HG02678 (cell line): ENCODE results near the gene CETN3.

Experiments used
- ATAC-seq: cut with Tn5 transposase; IDR thresholded peaks from one replicate; pipeline ENCODE4 v1.9.1; 2021; ENCODE audit warnings: mild to moderate bottlenecking, moderate library complexity; ENCODE audit not compliant: unreplicated experiment

Gene CETN3

DNA sequence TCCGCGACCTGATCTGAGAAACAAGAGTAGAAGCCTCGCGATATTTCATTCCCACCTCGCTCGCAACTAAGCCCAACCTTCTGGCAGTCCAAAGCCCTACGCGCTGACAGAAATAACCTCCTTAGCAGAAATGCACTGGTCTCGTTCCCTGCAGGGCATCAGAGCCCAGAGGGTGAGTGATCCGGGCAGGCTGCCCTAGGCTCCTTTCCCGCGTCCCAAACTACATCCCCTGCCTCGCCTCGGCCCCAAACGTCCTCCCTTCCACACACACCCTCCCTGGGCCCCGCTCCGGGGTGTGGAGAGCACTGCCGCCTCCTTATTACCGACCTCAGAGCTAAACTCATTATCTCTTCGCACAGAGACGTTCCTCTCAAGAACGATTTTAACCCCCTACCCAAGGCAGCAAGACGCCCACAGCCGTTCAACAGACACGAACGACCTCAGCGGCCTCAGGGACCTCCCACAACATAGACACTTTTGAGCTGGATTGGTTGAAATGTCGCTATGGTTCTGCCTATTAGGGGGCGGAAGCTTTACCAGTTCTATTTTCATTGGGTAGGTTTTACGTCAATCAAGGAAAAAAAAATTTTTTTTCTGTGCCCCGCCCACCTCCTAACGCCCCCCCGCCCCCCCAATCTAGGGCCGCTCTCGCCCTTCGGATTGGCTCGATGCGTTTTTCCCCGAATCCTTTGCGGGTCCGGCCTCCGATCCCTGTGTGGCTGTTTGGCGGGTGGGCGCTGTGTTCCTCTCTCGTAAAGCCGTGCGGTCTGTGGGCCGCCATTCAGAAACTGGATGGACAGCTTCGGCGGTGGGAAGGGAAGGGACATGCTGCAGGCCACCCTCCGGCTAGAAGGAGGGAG, at the start of gene CETN3:
TSS of gene CETN3 (minus strand) at position 439 of the 860 bp plus-strand sequence. CDS start at position 344, 95 bp downstream.
- ATAC-seq: peak; percentile 91

- no peak for ATAC-seq
Measured at GRCh38 chr5:90446961-90447360, 37.4 kb upstream of the CETN3 start.

GRCh38 chr5:90440644-90441043, 31.1 kb upstream of the CETN3 start:
- no peak for ATAC-seq

DNA sequence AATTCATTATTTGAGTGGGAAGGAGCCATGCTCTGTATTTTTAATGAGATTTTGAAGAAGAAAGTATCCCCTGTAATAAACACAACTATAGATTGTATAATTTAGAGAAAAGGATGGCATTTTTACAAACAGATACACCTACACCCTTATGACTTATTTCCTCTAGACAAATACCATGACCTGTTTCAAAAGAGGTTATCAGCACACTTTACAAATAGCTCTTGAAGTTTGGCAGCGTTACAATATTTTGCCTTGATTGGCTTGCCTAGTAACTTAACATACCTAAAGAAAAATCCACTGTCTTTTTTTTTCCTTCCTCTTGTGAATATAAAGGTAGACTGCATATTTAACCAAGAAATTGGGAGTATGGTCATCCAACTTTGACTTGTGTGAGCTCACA, 28.5 kb upstream of the CETN3 start:
- no peak for ATAC-seq

DNA sequence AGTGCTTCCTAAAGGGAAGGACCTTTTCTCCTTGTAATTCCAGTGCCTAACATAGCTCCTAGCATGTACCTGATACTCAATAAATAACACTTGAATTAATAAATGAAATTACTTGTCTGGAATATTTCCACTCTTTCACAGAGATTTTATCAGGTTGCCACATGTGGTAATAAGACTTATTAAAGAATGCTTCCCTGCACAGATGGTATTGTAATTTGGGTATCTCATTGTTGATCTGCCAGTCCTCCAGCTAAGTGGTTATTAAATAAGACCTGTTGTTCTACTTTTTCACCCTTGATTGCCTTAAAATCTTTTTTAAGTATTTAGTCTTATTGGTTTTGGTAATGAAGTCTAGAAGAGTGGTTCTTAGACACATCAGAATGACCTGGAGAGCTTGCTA, 28.1 kb upstream of the CETN3 start:
- ATAC-seq: no peak

DNA sequence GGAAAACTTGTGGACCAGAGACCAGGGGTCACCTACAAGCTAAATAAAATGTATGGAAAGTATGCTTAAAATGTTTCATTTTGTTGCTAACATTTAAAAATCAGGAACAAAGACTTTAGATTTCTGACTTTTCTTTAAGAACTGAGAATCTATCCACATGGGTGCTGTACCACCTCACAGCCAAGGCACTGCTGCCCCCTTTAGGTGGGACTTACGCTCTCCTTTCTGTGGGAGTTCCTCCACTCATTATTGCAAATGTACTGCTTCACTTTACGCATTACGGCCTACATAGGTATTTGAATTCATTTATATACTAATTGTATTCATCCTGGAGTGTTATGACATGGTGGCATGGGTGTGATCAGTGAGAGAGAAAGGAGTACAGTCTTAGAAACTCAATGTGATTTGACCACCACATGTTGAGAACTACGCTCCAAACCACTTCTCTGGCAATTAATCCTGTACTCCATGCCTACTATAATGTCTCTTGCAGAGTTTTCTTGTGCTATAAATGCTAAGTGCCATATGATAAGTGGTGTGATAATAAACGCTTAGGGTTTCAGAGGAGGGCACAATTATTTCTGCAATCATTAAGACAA, 24.7 kb upstream of the CETN3 start:
- ATAC-seq: peak; percentile 74

DNA sequence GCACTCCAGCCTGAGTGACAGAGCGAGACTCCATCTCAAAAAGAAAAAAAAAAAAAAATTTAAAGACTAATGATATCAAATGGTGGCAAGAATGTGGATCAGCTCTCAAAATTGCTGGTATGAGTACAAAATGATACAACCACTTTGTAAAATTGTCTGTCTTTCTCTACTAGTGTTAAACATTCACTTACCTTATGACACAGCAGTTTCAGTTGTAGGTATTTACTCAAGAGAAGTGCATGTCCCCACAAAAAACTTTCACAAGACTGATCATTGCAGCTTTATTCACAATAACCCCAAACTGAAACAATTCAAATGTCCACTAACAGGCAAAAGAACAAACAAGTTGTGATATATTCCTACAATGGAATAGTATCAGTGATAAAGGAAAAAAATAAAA, 14.7 kb upstream of the CETN3 start:
- ATAC-seq: no peak

DNA sequence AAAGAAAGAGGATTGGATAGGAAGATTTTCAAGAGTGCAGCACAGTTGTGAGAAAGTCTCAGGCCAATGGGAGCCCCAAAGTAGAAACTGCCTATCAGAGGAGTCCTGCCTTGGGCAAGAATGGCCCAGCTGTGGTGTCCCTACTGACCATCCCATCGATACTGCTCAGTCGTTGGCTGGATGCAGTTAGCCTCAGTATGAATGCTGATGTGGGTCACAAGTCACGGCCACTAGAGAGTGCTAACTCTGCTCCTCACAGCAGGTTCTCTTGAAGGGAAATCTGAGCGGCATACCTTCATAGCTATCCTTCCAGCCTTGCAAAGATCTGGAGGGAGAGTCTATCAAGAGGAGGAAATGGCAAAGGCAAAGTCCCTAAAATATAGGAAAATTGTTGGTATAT, 11.6 kb upstream of the CETN3 start:
- peak; percentile 55 for ATAC-seq

GRCh38 chr5:90418214-90418613, 8.7 kb upstream of the CETN3 start:
- ATAC-seq: no peak

- no peak for ATAC-seq
Measured at GRCh38 chr5:90410178-90410762, 714 bp upstream of the CETN3 start.

DNA sequence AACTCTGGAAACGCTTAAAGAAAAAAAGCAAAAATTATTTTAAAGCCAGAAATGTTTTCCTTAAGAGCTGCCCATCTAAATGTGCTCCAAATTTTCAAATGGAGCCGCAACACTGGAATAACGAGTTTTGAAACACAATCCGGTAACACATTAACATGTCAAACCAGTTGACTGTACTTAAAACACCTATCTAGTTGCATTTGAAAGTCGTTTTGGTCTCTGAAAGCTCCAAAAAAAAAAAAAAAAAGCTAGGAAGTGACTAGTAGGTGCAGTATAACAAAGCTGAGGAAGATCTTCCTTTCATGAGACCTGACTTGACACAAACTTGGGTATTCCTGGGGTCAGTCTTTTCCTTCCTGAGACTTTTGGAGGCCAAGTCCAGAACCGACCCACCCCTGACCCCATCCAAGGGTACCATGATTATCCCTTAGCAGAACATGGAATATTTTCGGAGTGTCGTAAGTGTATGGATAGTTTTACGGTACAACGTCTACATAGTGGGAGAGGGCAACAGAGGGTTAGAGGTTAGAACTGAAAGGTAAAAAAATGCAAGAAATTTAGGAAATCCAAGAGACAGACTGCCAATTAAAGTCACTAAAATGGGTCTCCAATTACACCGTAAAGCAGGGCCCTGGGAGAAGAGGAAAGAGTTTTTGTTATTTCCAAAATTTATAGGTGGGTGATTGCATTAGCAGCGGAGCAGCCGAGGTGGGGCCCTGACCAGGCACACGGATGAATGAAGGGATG, 812 bp downstream of the CETN3 start:
- peak; percentile 1 for ATAC-seq

- no peak for ATAC-seq
Measured at GRCh38 chr5:90406466-90406865, 3.1 kb downstream of the CETN3 start.

- ATAC-seq: no peak
Measured at GRCh38 chr5:90402521-90403255, 6.9 kb downstream of the CETN3 start.

DNA sequence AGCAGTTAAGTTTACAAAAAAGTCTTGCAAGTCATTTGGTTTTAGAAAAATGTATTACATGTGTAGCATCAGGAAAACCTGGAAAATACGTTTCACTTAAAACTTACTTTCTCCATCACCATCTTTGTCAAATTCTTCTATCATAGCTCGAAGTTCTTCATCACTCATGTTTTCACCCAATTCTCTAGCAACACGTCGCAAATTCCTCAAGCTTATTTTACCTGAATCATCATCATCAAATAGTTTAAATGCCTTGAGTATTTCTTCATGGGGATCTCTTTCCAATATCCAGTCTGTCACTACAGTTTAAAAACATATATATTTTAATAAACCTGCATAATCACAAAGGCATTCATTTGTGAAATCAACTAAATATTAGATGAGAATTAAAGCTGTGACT, 10.3 kb downstream of the CETN3 start:
- no peak for ATAC-seq

GRCh38 chr5:90398726-90399125, 10.8 kb downstream of the CETN3 start:
- no peak for ATAC-seq

DNA sequence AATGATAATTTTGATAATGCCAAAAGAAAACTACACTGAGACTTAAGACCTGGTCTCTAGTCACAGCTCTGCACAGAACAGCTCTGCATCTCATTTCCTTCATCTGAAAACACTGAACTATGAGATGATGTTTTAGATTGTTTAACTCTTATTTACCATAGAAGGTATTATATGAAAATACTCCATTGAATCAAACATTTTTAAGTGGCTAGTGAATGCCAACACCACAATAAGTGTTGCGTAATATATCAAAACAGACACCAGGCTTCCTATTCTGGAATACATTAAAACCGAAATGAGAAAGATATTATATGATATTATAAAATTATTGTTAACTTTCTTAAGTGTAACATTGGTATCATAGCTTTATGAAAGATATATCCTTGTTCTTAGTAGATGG, 14.6 kb downstream of the CETN3 start:
- ATAC-seq: no peak

DNA sequence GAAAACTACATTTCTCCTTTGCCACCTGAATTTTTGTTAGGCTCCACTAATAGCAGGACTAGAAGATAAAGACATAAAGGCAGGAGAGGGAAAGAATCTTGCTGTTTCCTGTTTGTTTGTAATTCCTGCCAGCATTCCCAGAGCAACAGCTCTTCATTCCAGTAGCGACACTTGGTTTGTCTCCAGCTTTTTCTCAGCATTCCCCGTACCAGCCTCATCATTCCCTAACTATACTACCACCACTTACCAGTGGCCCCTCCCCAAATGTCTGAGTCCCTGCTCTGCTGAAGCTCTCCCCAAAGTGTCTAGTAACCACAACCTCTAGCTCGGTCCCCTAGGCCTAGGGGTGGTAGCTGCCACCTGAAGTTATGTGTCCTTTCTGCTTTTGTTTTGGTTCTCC, 18.6 kb downstream of the CETN3 start:
- ATAC-seq: no peak

GRCh38 chr5:90390326-90390725, 19.2 kb downstream of the CETN3 start:
- ATAC-seq: no peak

- no peak for ATAC-seq
Measured at GRCh38 chr5:90387508-90387907, 22.0 kb downstream of the CETN3 start.

DNA sequence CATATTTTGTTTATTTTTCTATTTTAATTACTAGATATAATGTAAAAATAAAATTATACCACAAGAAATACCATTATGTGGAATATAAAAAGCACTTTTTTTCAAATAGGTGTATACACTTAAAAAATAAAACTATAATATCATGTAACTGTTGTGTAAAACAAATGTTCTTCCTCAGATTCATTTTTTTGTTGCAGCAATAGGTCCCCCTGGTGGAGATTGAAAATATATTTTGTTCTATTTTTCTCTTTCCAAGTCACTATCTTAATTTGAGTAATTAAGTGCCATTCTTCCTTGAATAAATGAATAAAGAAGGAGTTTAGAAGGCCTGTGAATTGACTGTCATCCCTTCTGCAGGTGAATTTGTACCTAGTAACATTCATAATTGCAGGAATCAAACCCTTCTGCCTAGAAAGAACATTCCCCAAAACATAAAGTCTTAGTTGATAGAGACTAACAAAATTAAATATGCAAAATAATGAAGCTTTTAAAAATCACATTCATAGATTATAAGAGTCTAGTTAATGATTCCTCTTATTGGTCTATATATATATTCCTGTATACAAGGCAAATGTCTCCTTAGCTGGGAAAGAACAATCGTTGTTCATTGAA, 23.4 kb downstream of the CETN3 start:
- ATAC-seq: no peak
